T-helper 1 cell treated with Interleukin-12 subunit alpha and Interleukin-12 subunit beta and Interleukin-4 antibody, amounts not matched to agents 30 μg/mL and 1 μg/mL, for 36 hours (primary cell): Measurements from ENCODE around the gene KRT36.

Experiments used
- H3K27ac Mint-ChIP-seq: one replicate; pipeline ENCODE4 v1.8.0; 2021; ENCODE audit warnings: mild to moderate bottlenecking, mixed read lengths
- H3K27me3 Mint-ChIP-seq: one replicate; pipeline ENCODE4 v1.8.0; 2021; ENCODE audit warnings: low read depth, mixed read lengths
- H3K36me3 Mint-ChIP-seq: one replicate; pipeline ENCODE4 v1.8.0; 2021; ENCODE audit warnings: low read depth, mixed read lengths
- H3K4me1 Mint-ChIP-seq: one replicate; pipeline ENCODE4 v1.8.0; 2021; ENCODE audit warnings: low read depth, mixed read lengths
- H3K4me3 Mint-ChIP-seq: one replicate; pipeline ENCODE4 v1.8.0; 2021; ENCODE audit warnings: mild to moderate bottlenecking, moderate library complexity, mixed read lengths
- H3K9me3 Mint-ChIP-seq: one replicate; pipeline ENCODE4 v1.8.0; 2021; ENCODE audit warnings: mixed read lengths

Gene KRT36

DNA sequence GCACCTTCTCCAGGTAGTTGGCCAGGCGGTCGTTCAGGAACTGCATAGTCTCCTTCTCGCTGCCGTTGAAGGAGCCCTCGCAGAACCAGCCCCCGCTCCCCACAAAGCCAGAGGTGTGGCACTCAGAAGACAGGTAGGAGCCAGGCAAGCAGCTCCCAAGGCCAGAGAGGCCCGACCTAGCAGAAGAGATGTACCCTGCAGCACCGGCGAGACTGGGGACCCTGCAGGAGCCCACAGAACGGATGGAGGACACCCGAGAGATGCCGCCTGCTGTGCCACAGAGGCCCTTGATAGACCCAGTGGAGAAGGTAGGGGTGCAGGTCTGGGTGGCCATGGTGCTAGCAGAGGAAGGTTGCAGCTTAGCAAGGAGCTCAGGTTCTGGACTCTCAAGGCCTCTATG is at the start of gene KRT36:
Gene KRT36, minus strand, starts transcription at position 380 of the 400 bp plus-strand sequence. Its CDS starts 46 bp downstream, at position 334.
- Mint-ChIP-seq H3K27ac (no peak within 1 kb of the TSS), H3K36me3 (no peaks in the 10 kb centered on the region), H3K27me3 (peaks cover 3% of the 10 kb centered on the region), H3K4me1 (no peaks in the 10 kb centered on the region), H3K4me3 (no peak within 1 kb of the TSS), H3K9me3 (no peaks in the 10 kb centered on the region)

- H3K4me1 Mint-ChIP-seq: no peaks in the 10 kb centered on the region
- H3K9me3 Mint-ChIP-seq: no peaks in the 10 kb centered on the region
- peaks cover 20% of the 10 kb centered on the region for H3K27me3 Mint-ChIP-seq
- H3K27ac Mint-ChIP-seq: no peak overlapping the region
- no peak overlapping the region for H3K4me3 Mint-ChIP-seq
- no peaks in the 10 kb centered on the region for H3K36me3 Mint-ChIP-seq
These were observed 49.4 kb upstream of the KRT36 start for GRCh38 chr17:41539071-41539492.

DNA sequence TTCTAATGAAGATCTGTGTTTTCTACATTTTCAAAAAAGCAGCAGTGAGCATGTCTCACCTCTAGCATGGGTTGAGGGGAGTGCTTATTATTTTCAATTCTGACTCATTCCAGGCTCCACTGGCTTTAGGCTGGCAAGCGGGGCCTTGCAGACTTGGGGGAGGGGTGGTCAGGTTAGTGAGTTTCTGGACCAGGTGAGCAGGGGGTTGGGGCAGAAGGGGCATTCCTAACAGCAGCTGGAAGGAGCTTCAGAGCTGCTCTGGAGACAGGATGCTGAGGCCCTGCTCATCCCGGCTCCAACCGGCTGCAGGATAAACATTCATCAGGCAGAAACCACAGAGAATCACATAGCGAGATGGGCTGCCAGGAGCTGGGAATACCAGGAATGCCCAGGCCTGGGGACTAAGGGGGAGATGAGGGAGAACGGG is 48.9 kb upstream of the KRT36 start:
- Mint-ChIP-seq H3K4me1 (no peaks in the 10 kb centered on the region), H3K9me3 (no peaks in the 10 kb centered on the region), H3K36me3 (no peaks in the 10 kb centered on the region), H3K27ac (no peak overlapping the region), H3K27me3 (peaks cover 20% of the 10 kb centered on the region), H3K4me3 (no peak overlapping the region)

GRCh38 chr17:41537990-41538389 is 48.3 kb upstream of the KRT36 start:
- Mint-ChIP-seq H3K4me1 (no peaks in the 10 kb centered on the region), H3K9me3 (no peaks in the 10 kb centered on the region), H3K27me3 (peaks cover 24% of the 10 kb centered on the region), H3K27ac (no peak overlapping the region), H3K36me3 (no peaks in the 10 kb centered on the region), H3K4me3 (no peak overlapping the region)

- Mint-ChIP-seq H3K27me3 (peaks cover 29% of the 10 kb centered on the region), H3K4me3 (no peak overlapping the region), H3K27ac (no peak overlapping the region), H3K9me3 (no peaks in the 10 kb centered on the region), H3K4me1 (no peaks in the 10 kb centered on the region), H3K36me3 (no peaks in the 10 kb centered on the region)
These were observed 47.9 kb upstream of the KRT36 start for GRCh38 chr17:41537614-41537954.

GRCh38 chr17:41536741-41537613 is 47.3 kb upstream of the KRT36 start:
- no peaks in the 10 kb centered on the region for H3K36me3 Mint-ChIP-seq
- no peak overlapping the region for H3K27ac Mint-ChIP-seq
- no peaks in the 10 kb centered on the region for H3K9me3 Mint-ChIP-seq
- no peaks in the 10 kb centered on the region for H3K4me1 Mint-ChIP-seq
- H3K4me3 Mint-ChIP-seq: no peak overlapping the region
- peaks cover 35% of the 10 kb centered on the region for H3K27me3 Mint-ChIP-seq

DNA sequence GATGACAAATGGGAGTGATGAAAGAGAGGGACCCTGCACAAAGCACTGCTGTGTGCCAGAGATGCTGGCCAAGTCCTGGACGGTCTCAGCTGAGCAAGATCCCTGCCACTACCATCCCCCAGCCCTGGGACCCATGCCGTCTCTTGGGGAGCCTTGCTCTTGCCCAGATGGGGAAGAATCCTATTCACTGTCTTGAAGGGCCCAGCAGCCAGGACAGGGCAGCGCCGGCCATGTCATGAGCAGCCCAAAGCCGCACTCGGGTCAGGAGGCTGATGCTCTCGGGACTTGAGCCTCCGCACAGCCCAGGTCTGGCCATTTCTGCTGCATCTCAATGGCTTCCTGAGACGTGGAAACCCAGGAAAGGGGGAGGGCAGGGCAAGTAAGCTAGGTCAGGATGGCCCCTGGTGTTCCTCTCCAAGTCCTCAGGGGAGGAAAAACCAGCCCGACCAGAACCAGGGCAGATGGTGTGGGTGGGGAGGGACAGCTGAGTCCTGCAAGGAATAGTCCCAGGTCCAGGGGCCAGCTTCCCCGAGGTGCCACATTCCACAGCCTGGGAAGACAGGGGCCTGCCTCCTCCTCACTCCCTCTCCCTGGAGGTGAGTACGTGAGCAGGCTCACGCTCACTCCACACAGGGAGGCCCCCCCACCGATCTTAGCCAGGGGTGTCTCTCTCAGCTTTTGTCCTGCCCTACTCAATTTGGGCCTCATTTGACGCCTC is 46.2 kb upstream of the KRT36 start:
- H3K27ac Mint-ChIP-seq: no peak overlapping the region
- no peaks in the 10 kb centered on the region for H3K9me3 Mint-ChIP-seq
- H3K27me3 Mint-ChIP-seq: peaks cover 44% of the 10 kb centered on the region
- no peaks in the 10 kb centered on the region for H3K4me1 Mint-ChIP-seq
- no peaks in the 10 kb centered on the region for H3K36me3 Mint-ChIP-seq
- H3K4me3 Mint-ChIP-seq: no peak overlapping the region

GRCh38 chr17:41534899-41535546 is 45.3 kb upstream of the KRT36 start:
- Mint-ChIP-seq H3K4me1 (no peaks in the 10 kb centered on the region), H3K4me3 (no peak overlapping the region), H3K27ac (no peak overlapping the region), H3K27me3 (peaks cover 50% of the 10 kb centered on the region), H3K36me3 (no peaks in the 10 kb centered on the region), H3K9me3 (no peaks in the 10 kb centered on the region)

- Mint-ChIP-seq H3K27ac (no peak overlapping the region), H3K27me3 (peaks cover 62% of the 10 kb centered on the region), H3K36me3 (no peaks in the 10 kb centered on the region), H3K4me3 (no peak overlapping the region), H3K9me3 (no peaks in the 10 kb centered on the region), H3K4me1 (no peaks in the 10 kb centered on the region)
These were observed 43.9 kb upstream of the KRT36 start for GRCh38 chr17:41533613-41534012.

- no peaks in the 10 kb centered on the region for H3K4me1 Mint-ChIP-seq
- H3K36me3 Mint-ChIP-seq: no peaks in the 10 kb centered on the region
- peaks cover 65% of the 10 kb centered on the region for H3K27me3 Mint-ChIP-seq
- no peak overlapping the region for H3K4me3 Mint-ChIP-seq
- no peaks in the 10 kb centered on the region for H3K9me3 Mint-ChIP-seq
- no peak overlapping the region for H3K27ac Mint-ChIP-seq
These were observed 43.3 kb upstream of the KRT36 start for GRCh38 chr17:41532947-41533570.

DNA sequence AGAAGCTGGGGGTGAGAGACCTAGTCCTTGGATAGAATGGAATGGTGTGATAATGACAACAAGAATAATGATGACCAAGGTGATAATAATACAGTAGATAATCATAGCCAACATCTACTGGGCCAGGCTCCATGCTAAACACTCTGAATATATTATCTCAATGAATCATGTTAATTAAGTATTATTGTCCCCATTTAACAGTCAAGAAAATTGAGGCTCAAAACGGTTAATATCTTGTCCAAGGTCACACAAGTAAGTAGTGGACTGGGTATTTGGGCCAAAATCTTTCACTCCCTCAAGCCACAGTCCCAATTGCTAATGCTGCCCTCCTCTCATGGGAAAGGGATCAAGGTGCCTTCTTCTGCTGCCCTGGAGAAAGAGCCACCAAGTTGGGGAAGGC is 42.3 kb upstream of the KRT36 start:
- Mint-ChIP-seq H3K9me3 (no peaks in the 10 kb centered on the region), H3K27ac (no peak overlapping the region), H3K4me1 (no peaks in the 10 kb centered on the region), H3K36me3 (no peaks in the 10 kb centered on the region), H3K4me3 (no peak overlapping the region), H3K27me3 (peaks cover 67% of the 10 kb centered on the region)

DNA sequence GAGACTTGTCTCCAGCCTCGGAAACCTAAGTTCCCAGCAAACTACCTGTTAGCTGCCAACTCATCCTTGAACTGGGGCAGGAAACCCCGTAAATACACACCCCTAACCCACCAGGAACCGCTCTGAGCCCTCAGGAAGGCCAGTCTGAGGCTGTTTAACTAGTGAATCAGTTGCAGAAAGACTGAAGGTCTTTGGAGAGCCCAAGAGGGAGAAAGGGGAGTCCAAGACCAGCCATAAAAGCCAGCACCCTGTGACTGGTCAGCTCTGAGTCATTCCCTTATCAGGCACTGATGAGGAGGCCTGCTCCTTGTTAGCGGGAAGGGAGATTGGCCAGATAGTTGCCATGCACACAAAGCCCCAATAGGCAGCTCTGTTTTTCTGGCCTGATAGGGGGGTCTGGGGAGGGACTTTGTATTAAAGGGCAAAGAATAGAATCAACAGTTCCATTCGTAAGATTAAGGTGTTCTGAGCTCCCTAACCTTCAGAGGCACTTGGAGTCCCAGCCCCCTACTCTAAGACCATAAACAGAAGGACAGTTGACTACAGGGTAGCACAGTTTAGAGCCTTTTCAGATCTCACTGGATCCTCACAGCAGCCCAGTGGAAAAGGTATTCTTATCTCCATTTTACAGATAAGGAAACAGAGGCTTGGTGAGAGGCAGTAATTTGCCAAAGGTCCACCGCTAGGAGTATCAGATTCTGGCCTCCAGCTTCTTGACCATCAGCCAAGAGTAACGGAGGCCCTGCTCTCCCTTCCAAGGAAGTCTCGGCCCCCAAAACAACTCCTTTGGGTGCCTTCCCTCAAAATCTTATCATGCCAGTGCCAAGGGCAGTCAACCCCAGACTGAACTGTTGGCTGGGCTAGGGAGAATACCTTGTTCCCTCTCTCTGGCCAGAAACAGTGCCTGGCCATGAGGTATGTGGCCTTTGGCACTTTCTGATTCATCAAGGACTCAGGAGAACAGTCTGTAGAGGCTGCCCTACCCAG is 40.6 kb upstream of the KRT36 start:
- H3K4me3 Mint-ChIP-seq: no peak overlapping the region
- H3K4me1 Mint-ChIP-seq: no peaks in the 10 kb centered on the region
- no peaks in the 10 kb centered on the region for H3K36me3 Mint-ChIP-seq
- H3K27me3 Mint-ChIP-seq: peaks cover 72% of the 10 kb centered on the region
- no peak overlapping the region for H3K27ac Mint-ChIP-seq
- no peaks in the 10 kb centered on the region for H3K9me3 Mint-ChIP-seq

- H3K27ac Mint-ChIP-seq: no peak overlapping the region
- no peaks in the 10 kb centered on the region for H3K4me1 Mint-ChIP-seq
- H3K9me3 Mint-ChIP-seq: no peaks in the 10 kb centered on the region
- H3K36me3 Mint-ChIP-seq: no peaks in the 10 kb centered on the region
- peaks cover 65% of the 10 kb centered on the region for H3K27me3 Mint-ChIP-seq
- no peak overlapping the region for H3K4me3 Mint-ChIP-seq
These were observed 39.8 kb upstream of the KRT36 start for GRCh38 chr17:41529491-41529915.
